Lower lobe of right lung (tissue), 2 donors: ENCODE data around the gene MRPL43. TPM values are rescaled to one million over a fixed set of nuclear protein-coding genes. Genes with fewer than 3 reads are reported as not detected.
"Not testable (repeated sequence)": the region's sequence is repeated elsewhere in the genome, so short reads cannot be mapped to it uniquely, and the experiment has no call there.

Experiments
- ATAC-seq, 2 donors: fragments of 200-7000 bp; cut with Tn5 transposase; one replicate each; pipeline ENCODE4 v1.9.1; 2020 to 2022; ENCODE audit warnings: mild to moderate bottlenecking in 2 of 2, moderate library complexity in 2 of 2
- DNase-seq: peaks from one replicate; pipeline ENCODE4 v3.0.0-alpha.2; 2020
- H3K27ac ChIP-seq: fragments of 200-600 bp; one replicate; pipeline ENCODE4 v1.8.0; 2022
- H3K27me3 ChIP-seq: fragments of 200-600 bp; one replicate; pipeline ENCODE4 v1.8.0; 2022; ENCODE audit warnings: low read depth
- H3K36me3 ChIP-seq: fragments of 200-600 bp; one replicate; pipeline ENCODE4 v1.8.0; 2022; ENCODE audit warnings: mild to moderate bottlenecking
- H3K4me1 ChIP-seq: fragments of 200-600 bp; one replicate; pipeline ENCODE4 v1.8.0; 2022
- H3K4me3 ChIP-seq: fragments of 200-600 bp; one replicate; pipeline ENCODE4 v1.8.0; 2022; ENCODE audit warnings: mild to moderate bottlenecking
- H3K9me3 ChIP-seq: fragments of 200-600 bp; one replicate; pipeline ENCODE4 v1.8.0; 2022
- CTCF ChIP-seq: fragments of 200-600 bp; IDR thresholded peaks from one replicate; pipeline ENCODE4 v1.8.0; 2022; ENCODE audit warnings: antibody characterized with exemption, mild to moderate bottlenecking
- intact Hi-C: fragments of 100-400 bp; cut with DNase I; formaldehyde crosslinking; loops from one replicate; pipeline ENCODE4 v1.11.0; 2022
- total RNA-seq: library from RNA; stranded (reverse); fragmentation: NEBNext Ultra II Directional; extraction: Animal tissue kit (Norgen Biotek cat#: 25700); gene quantifications from one replicate; pipeline ENCODE4 v1.2.1, GENCODE V29; 2021
- donor health status: DM: no; HTN: yes; CAD: no; lungs with severe emphysema.

MRPL43 gene
- total RNA-seq, 1 donor from 2014 or later: 59.7 TPM

GRCh38 chr10:100978901-100979195 is 8.4 kb downstream of the MRPL43 start:
- Histone ChIP-seq H3K36me3 (peaks cover 41% of the 10 kb centered on the region), H3K4me3 (no peak overlapping the region), H3K9me3 (no peaks in the 10 kb centered on the region), H3K27ac (no peak overlapping the region), H3K4me1 (no peaks in the 10 kb centered on the region), H3K27me3 (no peaks in the 10 kb centered on the region)
- no peak for DNase-seq
- intact Hi-C loops: no loop called here
- ATAC-seq: no peak
- TF ChIP-seq CTCF: no peak

- ATAC-seq (no peak), DNase-seq (no peak)
- TF ChIP-seq CTCF: no peak
- no peaks in the 10 kb centered on the region for H3K27me3 ChIP-seq
- H3K27ac ChIP-seq: no peak overlapping the region
- H3K9me3 ChIP-seq: no peaks in the 10 kb centered on the region
- no peak overlapping the region for H3K4me3 ChIP-seq
- intact Hi-C loops: no loop called here
- H3K36me3 ChIP-seq: peaks cover 38% of the 10 kb centered on the region
- no peaks in the 10 kb centered on the region for H3K4me1 ChIP-seq
Observed at GRCh38 chr10:100978121-100978900, 9.0 kb downstream of the MRPL43 start.

GRCh38 chr10:100977436-100977835 is 9.9 kb downstream of the MRPL43 start:
- Histone ChIP-seq H3K27me3 (no peaks in the 10 kb centered on the region), H3K36me3 (peaks cover 29% of the 10 kb centered on the region), H3K4me3 (no peak overlapping the region), H3K9me3 (no peaks in the 10 kb centered on the region), H3K27ac (no peak overlapping the region), H3K4me1 (no peaks in the 10 kb centered on the region)
- DNase-seq (no peak), ATAC-seq (no peak)
- intact Hi-C loops: no loop called here
- TF ChIP-seq CTCF: no peak

GRCh38 chr10:100976906-100977305 is 10.4 kb downstream of the MRPL43 start:
- no peak for TF ChIP-seq CTCF
- intact Hi-C loops: no loop called here
- ATAC-seq (no peak), DNase-seq (no peak)
- Histone ChIP-seq H3K27me3 (no peaks in the 10 kb centered on the region), H3K9me3 (no peaks in the 10 kb centered on the region), H3K4me1 (no peaks in the 10 kb centered on the region), H3K4me3 (no peak overlapping the region), H3K36me3 (peaks cover 24% of the 10 kb centered on the region), H3K27ac (no peak overlapping the region)

GRCh38 chr10:100975397-100975796 is 11.9 kb downstream of the MRPL43 start:
- intact Hi-C loops, H3K9me3 ChIP-seq, H3K4me3 ChIP-seq, H3K27me3 ChIP-seq, DNase-seq, ATAC-seq, H3K36me3 ChIP-seq, H3K4me1 ChIP-seq, H3K27ac ChIP-seq: not testable (repeated sequence)

GRCh38 chr10:100972904-100973535 is 14.3 kb downstream of the MRPL43 start:
- Histone ChIP-seq H3K9me3 (no peaks in the 10 kb centered on the region), H3K4me3 (no peak overlapping the region), H3K4me1 (peaks cover 17% of the 10 kb centered on the region), H3K27me3 (peaks cover 5% of the 10 kb centered on the region), H3K27ac (no peak overlapping the region), H3K36me3 (no peaks in the 10 kb centered on the region)
- intact Hi-C loops: no loop called here
- DNase-seq (no peak), ATAC-seq (no peak)
- no peak for TF ChIP-seq CTCF
